ENCODE data around the gene COA1. TPM values are rescaled to one million over a fixed set of nuclear protein-coding genes. Genes with fewer than 3 reads are reported as not detected.
A peak's percentile ranks its signal among the peaks of the same experiment; 100 is the strongest.

The COA1 gene
- total and polyA plus RNA-seq, 9 donors: 33.2 to 67.7 (median 51.7) TPM

DNA sequence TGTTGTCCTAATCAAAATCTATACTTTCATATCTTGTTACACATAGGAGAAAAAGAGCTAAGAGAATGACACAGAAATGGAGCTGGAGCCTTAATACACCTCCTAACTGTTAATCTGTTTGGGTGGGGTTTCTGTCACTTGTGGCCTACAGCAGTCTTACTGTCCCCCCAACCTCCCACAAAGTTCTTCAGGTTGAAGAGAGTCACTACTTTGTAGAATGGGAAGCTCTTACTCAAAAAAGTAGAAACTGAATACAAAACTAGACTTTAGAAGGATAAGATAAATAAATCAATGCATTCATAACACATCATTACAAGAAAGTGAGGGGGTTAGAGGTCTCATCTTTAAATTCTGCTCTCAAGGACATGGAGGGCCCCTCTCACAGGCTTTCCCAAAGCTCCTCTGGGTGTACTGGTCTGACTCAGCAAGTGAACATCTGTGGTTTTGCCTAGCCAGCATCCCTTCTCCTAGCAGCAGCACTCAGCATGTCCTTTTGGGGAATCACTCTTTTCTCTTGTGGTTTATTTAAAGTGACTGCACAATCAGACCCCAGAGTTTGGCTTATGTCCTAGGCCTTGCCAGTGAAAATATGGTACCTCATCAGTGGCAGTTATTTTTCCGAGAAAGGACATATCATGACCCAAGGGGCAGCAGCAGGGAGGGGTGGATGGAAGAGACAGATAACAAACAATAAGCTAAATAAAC is 27.2 kb upstream of the COA1 start:
- intact Hi-C loops (cut with DNase I): no loop called here
- no peak for TF ChIP-seq EP300 (IDR thresholded peaks at IDR 0.05)
- no peak for TF ChIP-seq CTCF (IDR thresholded peaks at IDR 0.05)
- TF ChIP-seq POLR2A (IDR thresholded peaks at IDR 0.05): no peak
- H3K9me3 ChIP-seq: no peaks in the 10 kb centered on the region
- no peak overlapping the region for H3K4me3 ChIP-seq
- no peaks in the 10 kb centered on the region for H3K4me1 ChIP-seq (ENCODE audit: insufficient read depth)
- H3K36me3 ChIP-seq: no peaks in the 10 kb centered on the region
- DNase-seq: no peak
- 86 to 89% (median 86%) methylated on average over 1 of the region's 1 CpG for WGBS, 3 donors
- no peak overlapping the region for H3K27ac ChIP-seq
- no peaks in the 10 kb centered on the region for H3K27me3 ChIP-seq

GRCh38 chr7:43754596-43754995 is 25.3 kb upstream of the COA1 start:
- DNase-seq: peak in 1 of 5 donors; percentile 7
- WGBS, 3 donors: 70 to 84% (median 73%) methylated on average over 4 of the region's 4 CpGs
- TF ChIP-seq EP300 (IDR thresholded peaks at IDR 0.05) (no peak), CTCF (IDR thresholded peaks at IDR 0.05) (no peak), POLR2A (IDR thresholded peaks at IDR 0.05) (no peak)

GRCh38 chr7:43753843-43754242 is 24.5 kb upstream of the COA1 start:
- no peak overlapping the region for H3K27ac ChIP-seq
- no peak for TF ChIP-seq CTCF (IDR thresholded peaks at IDR 0.05)
- TF ChIP-seq POLR2A (IDR thresholded peaks at IDR 0.05): no peak
- TF ChIP-seq EP300 (IDR thresholded peaks at IDR 0.05): no peak
- no peak overlapping the region for H3K4me3 ChIP-seq
- intact Hi-C loops (cut with DNase I): no loop called here
- H3K27me3 ChIP-seq: no peaks in the 10 kb centered on the region
- no peaks in the 10 kb centered on the region for H3K4me1 ChIP-seq (ENCODE audit: insufficient read depth)
- no peaks in the 10 kb centered on the region for H3K36me3 ChIP-seq
- WGBS, 3 donors: 75 to 86% (median 80%) methylated on average over 3 of the region's 3 CpGs
- no peaks in the 10 kb centered on the region for H3K9me3 ChIP-seq
- DNase-seq: no peak

More at GRCh38 chr7:43754596-43754995, 25.3 kb upstream of the COA1 start:
- intact Hi-C loops (cut with DNase I): no loop called here
- Histone ChIP-seq H3K27ac (no peak overlapping the region), H3K36me3 (no peaks in the 10 kb centered on the region), H3K4me3 (no peak overlapping the region), H3K4me1 (ENCODE audit: insufficient read depth) (no peaks in the 10 kb centered on the region), H3K27me3 (no peaks in the 10 kb centered on the region), H3K9me3 (no peaks in the 10 kb centered on the region)

GRCh38 chr7:43753271-43753810 is 24.0 kb upstream of the COA1 start:
- no peak for TF ChIP-seq POLR2A (IDR thresholded peaks at IDR 0.05)
- no peak for TF ChIP-seq CTCF (IDR thresholded peaks at IDR 0.05)
- TF ChIP-seq EP300 (IDR thresholded peaks at IDR 0.05): no peak
- no peaks in the 10 kb centered on the region for H3K9me3 ChIP-seq
- no peaks in the 10 kb centered on the region for H3K36me3 ChIP-seq
- no peak for DNase-seq
- intact Hi-C loops (cut with DNase I): no loop called here
- H3K4me3 ChIP-seq: no peak overlapping the region
- H3K27me3 ChIP-seq: no peaks in the 10 kb centered on the region
- no peak overlapping the region for H3K27ac ChIP-seq
- H3K4me1 ChIP-seq (ENCODE audit: insufficient read depth): no peaks in the 10 kb centered on the region
- whole genome bisulfite sequencing, 3 donors: 74 to 83% (median 83%) methylated on average over 1 of the region's 1 CpG

All from ovary (tissue), 9 donors.